Ishikawa (cell line): ENCODE measurements around the gene PLA2R1.

Experiments used
- CEBPB ChIP-seq: IDR thresholded peaks from 2 replicates; pipeline ENCODE4 v1.6.1; 2012
- CREB1 ChIP-seq: IDR thresholded peaks from 2 replicates; pipeline ENCODE4 v1.6.1; 2012; ENCODE audit warnings: low read depth
- EGR1 ChIP-seq: IDR thresholded peaks from 2 replicates; pipeline ENCODE4 v1.6.1; 2012
- EP300 ChIP-seq: IDR thresholded peaks from 2 replicates; pipeline ENCODE4 v1.6.1; 2012; ENCODE audit warnings: borderline replicate concordance
- FOXM1 ChIP-seq: IDR thresholded peaks from 2 replicates; pipeline ENCODE4 v1.6.1; 2012; ENCODE audit warnings: low read depth, borderline replicate concordance
- MAX ChIP-seq: IDR thresholded peaks from 2 replicates; pipeline ENCODE4 v1.6.1; 2012
- NFIC ChIP-seq: IDR thresholded peaks from 2 replicates; pipeline ENCODE4 v1.6.1; 2012
- RAD21 ChIP-seq: IDR thresholded peaks from 2 replicates; pipeline ENCODE4 v1.6.1; 2012; ENCODE audit warnings: low read depth
- TAF1 ChIP-seq: IDR thresholded peaks from 2 replicates; pipeline ENCODE4 v1.6.1; 2012; ENCODE audit warnings: low read depth, mild to moderate bottlenecking
- TCF12 ChIP-seq: IDR thresholded peaks from 2 replicates; pipeline ENCODE4 v1.6.1; 2012; ENCODE audit warnings: low read depth
- TEAD4 ChIP-seq: IDR thresholded peaks from 2 replicates; pipeline ENCODE4 v1.6.1; 2012
- USF1 ChIP-seq: IDR thresholded peaks from 2 replicates; pipeline ENCODE4 v1.6.1; 2012
- YY1 ChIP-seq: IDR thresholded peaks from 2 replicates; pipeline ENCODE4 v1.6.1; 2012; ENCODE audit warnings: low read depth
- ZBTB7A ChIP-seq: IDR thresholded peaks from 2 replicates; pipeline ENCODE4 v1.6.1; 2012; ENCODE audit warnings: low read depth
- TF ChIP-seq, protein P1 (sequence below): IDR thresholded peaks from 2 replicates; pipeline ENCODE4 v1.6.1; 2012; ENCODE audit warnings: low read depth, mild to moderate bottlenecking

Gene PLA2R1

GRCh38 chr2:160076914-160077313 is 14.5 kb upstream of the PLA2R1 start:
- no peak for TF ChIP-seq NFIC

GRCh38 chr2:160076241-160076640 is 13.8 kb upstream of the PLA2R1 start:
- TF ChIP-seq EP300 (no peak), TEAD4 (no peak), NFIC (no peak), USF1 (no peak), CEBPB (no peak), TAF1 (no peak), EGR1 (no peak), RAD21 (no peak), MAX (no peak), TCF12 (no peak), CREB1 (no peak), YY1 (no peak)
- TF ChIP-seq, protein P1, sequence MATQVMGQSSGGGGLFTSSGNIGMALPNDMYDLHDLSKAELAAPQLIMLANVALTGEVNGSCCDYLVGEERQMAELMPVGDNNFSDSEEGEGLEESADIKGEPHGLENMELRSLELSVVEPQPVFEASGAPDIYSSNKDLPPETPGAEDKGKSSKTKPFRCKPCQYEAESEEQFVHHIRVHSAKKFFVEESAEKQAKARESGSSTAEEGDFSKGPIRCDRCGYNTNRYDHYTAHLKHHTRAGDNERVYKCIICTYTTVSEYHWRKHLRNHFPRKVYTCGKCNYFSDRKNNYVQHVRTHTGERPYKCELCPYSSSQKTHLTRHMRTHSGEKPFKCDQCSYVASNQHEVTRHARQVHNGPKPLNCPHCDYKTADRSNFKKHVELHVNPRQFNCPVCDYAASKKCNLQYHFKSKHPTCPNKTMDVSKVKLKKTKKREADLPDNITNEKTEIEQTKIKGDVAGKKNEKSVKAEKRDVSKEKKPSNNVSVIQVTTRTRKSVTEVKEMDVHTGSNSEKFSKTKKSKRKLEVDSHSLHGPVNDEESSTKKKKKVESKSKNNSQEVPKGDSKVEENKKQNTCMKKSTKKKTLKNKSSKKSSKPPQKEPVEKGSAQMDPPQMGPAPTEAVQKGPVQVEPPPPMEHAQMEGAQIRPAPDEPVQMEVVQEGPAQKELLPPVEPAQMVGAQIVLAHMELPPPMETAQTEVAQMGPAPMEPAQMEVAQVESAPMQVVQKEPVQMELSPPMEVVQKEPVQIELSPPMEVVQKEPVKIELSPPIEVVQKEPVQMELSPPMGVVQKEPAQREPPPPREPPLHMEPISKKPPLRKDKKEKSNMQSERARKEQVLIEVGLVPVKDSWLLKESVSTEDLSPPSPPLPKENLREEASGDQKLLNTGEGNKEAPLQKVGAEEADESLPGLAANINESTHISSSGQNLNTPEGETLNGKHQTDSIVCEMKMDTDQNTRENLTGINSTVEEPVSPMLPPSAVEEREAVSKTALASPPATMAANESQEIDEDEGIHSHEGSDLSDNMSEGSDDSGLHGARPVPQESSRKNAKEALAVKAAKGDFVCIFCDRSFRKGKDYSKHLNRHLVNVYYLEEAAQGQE: no peak

DNA sequence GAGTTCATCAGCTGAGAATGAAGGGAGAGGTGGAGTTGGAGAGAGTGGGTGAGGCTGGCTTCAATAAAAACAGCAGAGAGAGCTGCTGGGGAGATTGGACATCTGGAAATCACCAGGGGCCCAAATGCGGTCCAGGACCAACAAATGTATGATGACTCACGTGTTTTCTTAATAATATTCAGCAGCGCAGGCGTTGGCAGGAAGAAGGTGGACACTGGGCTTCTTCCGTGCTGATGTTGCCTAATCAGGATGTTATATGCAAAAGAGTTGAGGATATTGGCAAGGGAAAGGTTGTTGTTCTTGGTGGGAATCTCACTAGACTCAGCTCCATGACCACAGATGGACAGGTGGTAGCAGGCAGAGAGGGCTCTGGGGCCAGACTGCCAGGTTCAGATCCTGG is 12.8 kb upstream of the PLA2R1 start:
- TF ChIP-seq TCF12: no peak
- no peak for TF ChIP-seq EGR1
- TF ChIP-seq FOXM1: no peak
- TF ChIP-seq CEBPB: no peak
- no peak for TF ChIP-seq ZBTB7A
- TF ChIP-seq RAD21: no peak
- no peak for TF ChIP-seq TEAD4
- TF ChIP-seq USF1: no peak
- TF ChIP-seq, protein P1: no peak
- no peak for TF ChIP-seq NFIC
- TF ChIP-seq YY1: no peak
- no peak for TF ChIP-seq CREB1
- TF ChIP-seq MAX: no peak

GRCh38 chr2:160073284-160073888 is 11.0 kb upstream of the PLA2R1 start:
- TF ChIP-seq RAD21 (no peak), CEBPB (no peak), FOXM1 (no peak), EP300 (no peak), TEAD4 (no peak), TCF12 (no peak)

DNA sequence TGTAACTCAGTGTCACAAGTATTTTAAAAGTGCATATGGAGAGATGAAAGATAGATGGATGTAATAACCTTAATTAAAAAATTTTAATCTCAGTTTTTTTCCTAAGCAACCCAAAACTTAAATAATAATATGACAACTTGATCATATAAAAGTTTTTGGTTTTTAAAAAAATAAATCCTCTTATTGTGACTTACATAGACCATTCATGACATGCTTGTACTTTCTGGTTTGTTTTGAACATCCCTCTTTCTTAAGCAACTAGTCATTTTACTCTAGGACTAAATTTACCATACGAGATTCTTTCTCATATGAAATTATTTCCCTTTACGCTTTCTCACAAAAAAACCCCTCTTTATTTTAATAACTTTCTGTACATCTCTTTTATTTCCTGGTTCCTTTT is 6.5 kb upstream of the PLA2R1 start:
- TF ChIP-seq EGR1 (no peak), CEBPB (no peak), TEAD4 (no peak), FOXM1 (no peak), EP300 (no peak), TAF1 (no peak), USF1 (no peak), NFIC (no peak), MAX (no peak), YY1 (no peak), ZBTB7A (no peak), TCF12 (no peak), CREB1 (no peak), RAD21 (no peak)
- TF ChIP-seq, protein P1: no peak
